D721Med (cell line): ENCODE results near the gene DEDD2.

Experiments used
- DNase-seq: peaks from one replicate; pipeline ENCODE4 v3.0.0; 2011; ENCODE audit warnings: low spot score; ENCODE audit not compliant: insufficient read length
- FAIRE-seq: peaks from 2 replicates; lab custom pipeline; 2011; peaks lifted over from hg19 to GRCh38; lab: Jason Lieb, UNC
- CTCF ChIP-seq: IDR thresholded peaks from 2 replicates; pipeline ENCODE4 v1.5.1; 2012; ENCODE audit warnings: mild to moderate bottlenecking, control low read depth; ENCODE audit not compliant: insufficient read depth; ENCODE audit errors: missing control alignments

DEDD2 gene

GRCh38 chr19:42220751-42221097 is 3.2 kb upstream of the DEDD2 start:
- DNase-seq (no peak), FAIRE-seq (no peak)
- no peak for TF ChIP-seq CTCF

DNA sequence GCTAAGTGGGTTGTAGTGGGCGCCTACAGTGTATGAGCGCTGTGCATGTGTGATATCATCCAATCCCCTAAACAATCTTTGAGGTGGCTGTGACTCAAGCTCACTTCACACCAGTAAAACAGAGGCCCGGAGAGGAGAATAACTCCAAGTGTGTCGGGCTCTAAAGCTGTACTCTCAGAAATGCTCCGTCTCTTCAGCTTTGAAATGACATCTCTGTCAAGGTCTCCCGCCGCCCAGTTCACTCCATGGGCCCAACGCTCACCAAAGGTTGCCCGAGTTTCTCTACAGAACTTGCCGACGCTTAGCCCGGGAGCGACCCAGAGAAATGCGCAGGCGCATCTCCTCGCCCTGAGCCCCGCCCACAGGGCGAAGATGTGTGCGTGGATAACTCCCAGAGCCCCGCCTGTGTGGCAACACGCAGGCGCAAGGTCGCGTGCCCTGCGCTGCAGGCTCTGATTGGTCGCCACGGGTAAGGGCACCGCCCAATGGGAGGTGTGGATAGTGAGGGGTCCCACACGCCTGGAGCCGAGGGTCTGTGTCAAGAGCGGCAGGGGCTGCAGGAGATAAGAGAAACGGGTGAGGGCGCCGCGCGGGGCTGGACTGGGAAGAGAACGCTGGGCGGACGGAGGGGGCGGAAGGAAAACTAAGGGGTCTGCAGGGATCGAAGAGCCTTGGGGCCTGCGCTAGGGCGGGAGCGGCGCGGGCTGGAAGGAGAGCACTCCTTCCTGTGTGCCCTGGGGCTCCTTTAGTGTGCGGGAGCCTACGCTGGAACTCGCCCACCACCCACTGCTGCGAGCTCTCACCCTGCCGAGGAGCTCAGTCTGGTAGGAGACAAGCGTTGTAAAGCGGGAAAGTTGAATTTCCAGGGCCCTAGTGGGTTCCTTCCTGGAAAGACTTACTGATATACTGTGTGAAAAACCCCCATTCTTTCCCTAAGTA is 2.6 kb upstream of the DEDD2 start, which contains the start of gene ZNF526:
TSS of gene ZNF526 (plus strand) at position 501 of the 939 bp plus-strand sequence. CDS start 4,092 bp downstream, outside the sequence.
- DNase-seq (peak; percentile 100), FAIRE-seq (no peak)
- TF ChIP-seq CTCF: peak; percentile 26

DNA sequence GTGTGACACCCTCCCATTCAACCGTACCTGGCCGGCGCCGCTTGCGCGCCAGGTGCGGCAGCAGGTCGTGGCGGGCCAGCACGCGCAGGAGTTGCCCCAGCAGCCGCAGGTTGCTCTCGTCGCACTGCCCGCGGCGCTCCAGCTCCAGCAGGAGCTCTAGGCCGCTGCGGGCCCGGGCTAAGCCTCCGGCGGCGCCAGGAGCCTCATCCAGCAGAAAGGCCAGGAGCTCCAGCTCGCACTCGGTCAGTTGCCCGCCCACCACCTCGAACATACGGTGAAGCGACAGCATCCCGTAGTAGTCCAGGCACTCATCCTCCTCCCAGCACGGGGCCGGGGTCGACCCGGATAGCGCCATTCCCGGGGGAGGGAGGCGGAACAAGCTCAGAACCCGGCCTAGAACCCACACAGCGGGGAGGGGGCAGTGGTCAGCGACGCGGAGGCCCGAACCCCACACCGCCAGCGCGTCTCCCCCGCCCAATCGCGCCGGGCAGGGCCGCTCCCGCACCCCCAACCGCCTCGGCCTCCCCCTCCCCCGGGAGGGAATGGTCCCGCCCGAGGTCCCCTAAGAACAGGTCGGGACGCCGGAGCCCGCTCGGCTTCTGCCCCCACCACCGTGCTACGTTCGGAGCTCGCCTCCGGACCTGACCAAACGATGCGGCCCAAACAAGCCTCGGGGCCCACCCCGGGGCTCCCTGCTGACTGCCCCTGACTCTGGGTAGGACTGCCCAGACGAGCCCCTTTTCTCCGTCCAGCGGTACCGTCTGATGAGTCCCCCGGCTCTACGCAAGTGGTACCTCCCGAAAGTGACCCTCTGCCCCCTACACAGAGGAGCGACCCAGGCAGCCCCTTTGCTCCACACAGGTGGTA is 591 bp downstream of the DEDD2 start:
- FAIRE-seq: no peak
- TF ChIP-seq CTCF: no peak
- no peak for DNase-seq

DNA sequence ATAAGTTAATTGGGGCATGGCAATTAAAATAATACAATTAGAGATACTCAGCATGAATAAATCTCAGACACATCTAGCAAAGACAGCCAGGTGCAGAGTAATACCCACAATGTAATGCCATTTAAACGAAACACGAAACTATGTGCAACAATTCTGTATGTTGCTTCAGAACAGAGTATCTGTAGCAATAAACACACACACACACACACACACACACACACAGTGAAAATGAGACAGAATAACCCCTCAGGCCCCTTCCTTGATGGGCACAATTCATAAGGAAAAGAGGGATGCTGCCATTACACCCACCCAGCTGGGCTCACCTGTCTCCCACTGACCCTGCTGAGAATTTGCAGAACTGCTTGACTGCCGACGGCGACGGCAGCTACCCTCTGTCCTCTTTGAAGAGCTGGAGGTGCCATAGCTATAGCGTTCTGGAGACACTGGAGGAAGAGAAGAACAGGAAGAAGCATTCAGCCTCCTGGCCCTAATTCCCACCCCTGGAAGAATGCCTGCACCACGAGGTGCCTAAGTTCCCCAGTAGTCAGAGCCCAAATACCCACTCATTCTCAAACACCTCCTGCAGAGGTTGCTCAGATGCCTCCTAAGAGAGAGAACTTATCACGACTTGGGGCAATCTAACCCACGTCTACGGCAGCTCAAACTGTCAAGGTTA is 2.5 kb downstream of the DEDD2 start:
- no peak for FAIRE-seq

GRCh38 chr19:42212886-42213285 is 4.6 kb downstream of the DEDD2 start:
- no peak for FAIRE-seq
- DNase-seq: no peak
- TF ChIP-seq CTCF: no peak

More for the DNA sequence above, 2.5 kb downstream of the DEDD2 start:
- no peak for TF ChIP-seq CTCF
- DNase-seq: no peak

DNA sequence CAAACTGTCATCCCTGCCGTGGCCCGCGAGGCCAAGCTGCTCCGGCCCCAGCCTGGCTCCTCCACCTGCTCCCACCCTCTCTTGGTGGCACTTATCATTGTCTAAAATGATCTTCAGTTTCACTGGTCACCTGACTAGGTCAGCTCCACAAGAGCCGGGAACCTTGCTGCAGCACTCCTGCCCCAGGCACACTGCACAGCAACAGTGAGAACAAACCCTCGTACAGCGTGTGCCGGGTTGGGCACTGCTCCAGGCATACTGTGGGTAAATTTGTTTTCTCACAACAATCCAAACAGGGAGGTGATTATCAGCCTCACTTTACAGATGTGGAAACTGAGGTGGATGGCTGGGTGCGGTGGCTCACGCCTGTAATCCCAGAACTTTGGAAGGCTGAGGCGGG is 8.9 kb downstream of the DEDD2 start:
- FAIRE-seq (no peak), DNase-seq (no peak)
- TF ChIP-seq CTCF: no peak
